ENCODE measurements around the gene LRRN2.

The LRRN2 gene

GRCh38 chr1:204706838-204707509 lies 21.4 kb upstream of the LRRN2 start:
- TF ChIP-seq GATA1 (IDR thresholded peaks at IDR 0.05; ENCODE audit: low read depth, low read length), result no peak
- no peak for TF ChIP-seq POLR2A (IDR thresholded peaks at IDR 0.05; ENCODE audit: low read length)
- peak; percentile 42 to 50 for DNase-seq

DNA sequence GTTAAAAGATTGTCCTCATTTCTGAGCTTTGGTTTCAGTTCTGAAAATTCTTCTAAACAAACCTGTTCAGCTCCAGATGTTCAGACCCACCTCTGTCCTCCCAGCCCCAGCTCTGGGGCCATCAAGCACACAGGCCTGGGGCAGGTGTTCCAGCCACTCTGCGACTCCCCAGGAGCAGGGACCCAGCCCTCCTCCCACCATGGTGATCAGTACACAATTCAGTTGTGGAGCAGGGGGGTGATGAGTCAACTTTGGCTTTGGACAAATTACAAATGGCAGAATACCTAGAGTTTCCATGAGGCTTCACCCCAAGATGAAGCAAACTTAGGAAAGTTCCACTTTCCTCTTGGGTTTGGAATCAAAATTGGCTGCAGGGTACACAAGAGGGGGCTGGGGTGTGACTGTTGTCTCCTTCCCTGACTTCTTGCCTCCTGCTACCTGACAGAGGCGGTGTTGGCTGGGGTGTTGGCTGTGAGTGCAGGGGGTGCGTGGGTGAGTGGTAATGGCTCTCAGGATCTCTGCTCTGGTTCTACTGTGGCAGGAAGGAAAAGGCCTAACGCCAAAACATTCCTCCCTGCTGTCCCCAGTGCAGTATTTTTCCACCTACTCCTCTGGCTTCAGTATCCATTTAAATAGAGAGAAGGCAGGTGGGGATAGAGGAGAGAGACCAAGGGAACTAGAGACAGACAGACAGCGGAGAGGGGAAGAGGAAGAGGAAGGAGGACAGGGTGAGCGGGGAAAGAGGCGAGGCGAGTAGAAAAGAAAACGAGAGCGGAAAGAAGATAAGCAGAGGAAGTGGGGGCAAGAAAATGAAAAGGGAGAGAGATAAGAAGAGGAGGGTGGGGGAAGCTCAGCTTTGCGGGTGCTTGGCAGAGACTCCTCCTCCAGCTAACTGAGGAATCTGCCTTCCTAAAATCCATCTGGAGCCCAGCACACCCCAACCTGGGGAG lies 20.6 kb upstream of the LRRN2 start:
- no peak for TF ChIP-seq POLR2A (IDR thresholded peaks at IDR 0.05; ENCODE audit: low read length)
- no peak for TF ChIP-seq GATA1 (IDR thresholded peaks at IDR 0.05; ENCODE audit: low read depth, low read length)
- DNase-seq, result peak; percentile 78 to 87

GRCh38 chr1:204705493-204705811 lies 19.9 kb upstream of the LRRN2 start:
- TF ChIP-seq POLR2A (IDR thresholded peaks at IDR 0.05; ENCODE audit: low read length) (no peak), GATA1 (IDR thresholded peaks at IDR 0.05; ENCODE audit: low read depth, low read length) (no peak)
- DNase-seq, result no peak

- TF ChIP-seq POLR2A (IDR thresholded peaks at IDR 0.05; ENCODE audit: low read length) (no peak), GATA1 (IDR thresholded peaks at IDR 0.05; ENCODE audit: low read depth, low read length) (no peak)
- peak; percentile 65 to 89 for DNase-seq
These were observed 19.4 kb upstream of the LRRN2 start for GRCh38 chr1:204704794-204705492.

DNA sequence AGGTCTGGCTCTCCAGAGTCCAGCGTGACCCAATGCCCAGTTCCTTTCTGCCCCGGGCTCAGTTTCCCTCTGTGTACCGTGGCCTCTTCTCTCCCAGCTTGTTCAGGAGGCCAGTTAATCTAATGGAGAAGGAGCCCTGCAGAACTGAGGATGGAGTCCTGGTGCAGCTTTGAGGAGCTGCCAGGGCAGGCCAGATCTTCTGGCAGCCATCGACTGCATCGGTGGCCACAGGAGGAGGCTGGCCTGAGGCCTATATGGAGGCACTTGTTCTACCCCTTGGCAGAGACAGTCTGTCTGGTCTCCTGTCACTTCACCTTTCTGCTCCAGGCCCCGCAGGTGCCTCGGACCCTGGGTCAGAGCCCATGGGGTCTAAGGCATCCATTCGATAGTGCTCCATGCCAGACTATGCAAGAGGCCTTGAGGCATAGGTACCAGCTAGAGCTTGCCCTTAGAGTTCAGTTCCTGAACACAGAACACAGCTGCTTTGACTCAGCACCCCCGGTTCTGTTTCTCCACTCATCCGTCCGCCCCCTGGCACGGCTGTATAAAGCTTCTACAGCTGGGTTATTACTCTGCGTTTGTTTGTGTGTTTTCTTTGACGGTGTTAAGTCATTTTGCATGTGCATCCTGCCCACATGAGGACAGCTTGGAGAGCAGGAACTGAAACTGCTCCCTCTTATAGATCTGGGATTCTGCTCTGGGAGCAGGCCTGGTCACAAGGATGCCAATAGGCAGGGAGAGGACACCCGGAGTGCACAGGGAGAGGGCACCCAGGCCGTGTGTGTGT lies 18.5 kb upstream of the LRRN2 start:
- DNase-seq, result no peak

GRCh38 chr1:204703268-204703664 lies 17.7 kb upstream of the LRRN2 start:
- no peak for TF ChIP-seq POLR2A (IDR thresholded peaks at IDR 0.05; ENCODE audit: low read length)
- TF ChIP-seq GATA1 (IDR thresholded peaks at IDR 0.05; ENCODE audit: low read depth, low read length), result no peak

More for the DNA sequence above, 18.5 kb upstream of the LRRN2 start:
- no peak for TF ChIP-seq POLR2A (IDR thresholded peaks at IDR 0.05; ENCODE audit: low read length)
- TF ChIP-seq GATA1 (IDR thresholded peaks at IDR 0.05; ENCODE audit: low read depth, low read length), result no peak

GRCh38 chr1:204702552-204703267 lies 17.2 kb upstream of the LRRN2 start:
- TF ChIP-seq GATA1 (IDR thresholded peaks at IDR 0.05; ENCODE audit: low read depth, low read length) (no peak), POLR2A (IDR thresholded peaks at IDR 0.05; ENCODE audit: low read length) (no peak)
- no peak for DNase-seq

More at GRCh38 chr1:204703268-204703664, 17.7 kb upstream of the LRRN2 start:
- no peak for DNase-seq

GRCh38 chr1:204701229-204701628 lies 15.7 kb upstream of the LRRN2 start:
- TF ChIP-seq POLR2A (IDR thresholded peaks at IDR 0.05; ENCODE audit: low read length), result no peak
- TF ChIP-seq GATA1 (IDR thresholded peaks at IDR 0.05; ENCODE audit: low read depth, low read length), result no peak
- DNase-seq, result no peak

DNA sequence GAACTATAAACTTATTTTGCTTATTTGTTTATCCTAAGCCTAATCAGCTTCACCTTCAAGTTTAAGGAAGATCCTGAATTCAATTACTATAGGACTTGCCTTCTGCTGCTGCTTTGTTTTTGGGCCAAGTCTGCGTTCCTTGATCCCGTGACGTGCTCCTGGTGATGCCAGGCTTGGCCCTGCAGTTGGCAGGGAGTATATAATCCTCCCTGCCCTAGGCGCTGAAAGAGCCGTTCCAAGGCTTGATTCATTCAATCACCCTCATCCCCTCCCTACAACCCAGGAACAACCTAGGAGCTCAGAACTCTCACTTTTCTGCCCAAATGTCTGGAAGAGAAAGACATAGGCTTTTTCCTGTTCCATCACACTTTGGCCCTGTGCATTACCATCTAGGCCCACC lies 12.4 kb upstream of the LRRN2 start:
- no peak for TF ChIP-seq POLR2A (IDR thresholded peaks at IDR 0.05; ENCODE audit: low read length)
- TF ChIP-seq GATA1 (IDR thresholded peaks at IDR 0.05; ENCODE audit: low read depth, low read length), result no peak
- DNase-seq, result no peak

DNA sequence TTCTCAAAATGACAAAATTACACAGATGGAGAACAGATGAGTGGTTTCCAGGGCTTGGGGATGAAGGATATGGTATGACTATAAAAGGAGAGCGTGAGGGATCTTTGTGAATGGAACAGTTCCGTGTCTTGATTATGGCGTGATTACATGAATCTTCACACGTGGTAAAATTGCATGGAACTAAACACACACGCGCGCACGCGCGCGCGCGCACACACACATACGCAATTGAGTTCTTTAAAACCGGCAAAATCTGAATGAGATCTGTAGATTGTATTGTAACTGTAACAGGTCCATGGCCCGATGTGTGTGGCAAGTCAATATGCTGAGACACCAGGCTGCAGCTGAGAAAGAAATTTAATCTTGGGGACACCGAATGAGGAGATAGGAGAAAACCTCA lies 11.1 kb upstream of the LRRN2 start:
- no peak for TF ChIP-seq GATA1 (IDR thresholded peaks at IDR 0.05; ENCODE audit: low read depth, low read length)
- TF ChIP-seq POLR2A (IDR thresholded peaks at IDR 0.05; ENCODE audit: low read length), result no peak
- DNase-seq, result no peak

DNA sequence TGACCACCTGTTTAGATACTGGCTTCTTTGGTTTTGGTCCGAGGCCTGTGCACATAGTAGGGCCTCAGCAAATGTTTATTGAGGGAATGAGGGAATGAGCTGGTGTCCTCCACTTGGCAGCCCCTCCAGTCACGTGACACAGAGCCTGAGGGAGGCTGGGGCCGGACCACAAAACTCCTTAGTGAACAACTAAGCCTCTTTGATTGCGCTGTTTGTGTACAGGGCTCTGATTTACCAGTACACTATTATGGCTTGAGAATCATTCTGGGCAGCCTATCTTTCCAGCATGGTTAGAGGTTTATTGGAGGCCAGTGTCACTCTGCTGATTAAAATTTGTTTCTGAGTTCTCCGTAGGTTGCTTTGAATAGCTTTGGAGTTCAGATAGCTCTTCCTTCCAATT lies 10.2 kb upstream of the LRRN2 start:
- TF ChIP-seq GATA1 (IDR thresholded peaks at IDR 0.05; ENCODE audit: low read depth, low read length) (no peak), POLR2A (IDR thresholded peaks at IDR 0.05; ENCODE audit: low read length) (no peak)

DNA sequence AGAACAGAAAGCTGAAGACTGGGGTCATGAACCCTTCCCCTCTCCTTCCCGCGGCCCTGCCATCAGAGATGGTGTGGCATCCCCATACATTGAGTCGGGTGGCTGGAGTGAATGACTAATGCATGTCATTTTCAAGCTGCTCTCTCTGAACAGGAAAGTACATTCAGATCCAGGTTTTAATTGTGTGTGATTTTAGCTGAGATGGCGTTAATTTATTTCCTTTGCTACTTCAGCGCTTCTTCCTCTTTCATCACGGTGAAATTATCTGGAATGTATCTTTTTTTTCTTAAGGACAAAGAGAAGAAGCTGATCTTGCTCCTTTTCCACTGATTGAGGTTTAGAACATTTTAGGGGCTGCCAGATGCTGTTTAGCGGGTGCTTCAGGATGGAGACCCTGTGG lies 8.6 kb upstream of the LRRN2 start:
- no peak for DNase-seq
- TF ChIP-seq POLR2A (IDR thresholded peaks at IDR 0.05; ENCODE audit: low read length) (no peak), GATA1 (IDR thresholded peaks at IDR 0.05; ENCODE audit: low read depth, low read length) (no peak)

More for the DNA sequence above, 10.2 kb upstream of the LRRN2 start:
- DNase-seq, result no peak
